PC-9 (cell line): ENCODE data around the gene TMC8.

Experiments used
- CTCF ChIP-seq: fragments of 200-600 bp; sonication (generic); conservative IDR thresholded peaks from 2 replicates; pipeline ENCODE4 v1.6.1; 2017; ENCODE audit warnings: mixed run types, antibody characterized with exemption, mild to moderate bottlenecking, moderate library complexity
- EZH2 ChIP-seq: fragments of 200-600 bp; sonication (generic); IDR thresholded peaks from 2 replicates; pipeline ENCODE4 v1.8.0; 2017; ENCODE audit warnings: antibody characterized with exemption, low read depth

- TF ChIP-seq CTCF: no peak
- no peak for TF ChIP-seq EZH2
These were observed 55.6 kb downstream of the TMC8 start for GRCh38 chr17:78185981-78186691.
